Stimulated activated CD8-positive, alpha-beta memory T cell treated with anti-CD3 and anti-CD28 coated beads, Interleukin-7, amount 100 ng/mL, for 48 hours (primary cell): Measurements from ENCODE around the gene CTNNBIP1.

Source experiments
- DNase-seq, 2 donors: peaks; one replicate each; pipeline ENCODE4 v3.0.0-alpha.2; 2020; ENCODE audit warnings: low read depth in 1 of 2; ENCODE audit errors: extremely low read depth in 1 of 2

The CTNNBIP1 gene

DNA sequence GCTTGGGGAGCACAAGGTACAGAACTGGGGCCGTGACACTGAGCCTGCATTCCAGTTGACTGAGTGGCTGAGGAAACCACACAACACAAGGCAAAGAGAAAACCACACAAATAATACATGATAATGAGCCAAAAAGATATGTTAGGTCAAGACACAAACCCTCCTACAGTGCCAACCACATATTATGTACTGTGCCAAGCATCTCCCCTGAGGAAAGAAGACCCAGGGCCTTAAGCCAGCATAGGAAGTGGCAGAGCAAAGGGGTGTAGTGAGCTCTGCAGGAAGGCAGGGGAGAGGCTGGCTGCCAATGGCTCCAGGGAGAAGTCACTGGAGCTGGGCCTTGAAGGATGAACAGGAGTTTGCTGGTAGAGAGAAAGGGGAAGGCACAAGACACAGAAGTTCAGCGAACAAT is 28.2 kb downstream of the CTNNBIP1 start:
- no peak for DNase-seq

GRCh38 chr1:9878404-9878803 is 31.7 kb downstream of the CTNNBIP1 start:
- DNase-seq = no peak

- DNase-seq = no peak
Observed at GRCh38 chr1:9877962-9878361, 32.1 kb downstream of the CTNNBIP1 start.

GRCh38 chr1:9875636-9876000 is 34.5 kb downstream of the CTNNBIP1 start:
- no peak for DNase-seq

DNA sequence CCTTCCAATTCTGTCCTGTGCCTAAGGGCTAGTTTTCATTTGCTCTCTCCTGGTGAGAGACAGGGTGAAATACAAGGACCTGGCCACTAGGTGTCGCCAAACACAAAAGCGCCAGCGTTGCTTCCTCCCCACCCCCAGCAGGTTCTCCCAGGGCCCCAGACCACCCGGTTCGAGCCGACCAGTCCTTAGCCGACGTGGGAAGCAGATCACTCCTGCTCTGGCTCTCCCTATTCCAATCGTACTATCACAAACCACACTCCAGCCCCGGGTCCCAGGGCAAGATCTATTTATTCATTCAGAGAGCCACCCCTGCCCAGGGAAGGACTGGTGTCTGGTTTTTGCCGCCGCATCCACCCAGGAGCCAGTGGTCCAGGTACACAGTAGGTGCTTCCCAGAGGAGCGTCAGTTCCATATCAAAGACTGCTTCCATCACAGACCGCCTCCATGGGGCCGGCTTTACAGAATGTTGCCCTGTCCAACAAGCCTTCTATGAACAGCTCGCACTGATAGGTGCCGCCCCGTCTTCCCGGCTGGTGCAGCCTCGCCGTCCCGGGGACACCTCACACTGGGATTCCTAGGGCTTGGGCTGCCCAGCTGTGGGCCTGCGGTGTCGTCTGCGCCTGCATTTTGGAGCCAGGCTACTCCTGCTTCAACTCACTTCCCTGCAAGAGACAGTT is 35.0 kb downstream of the CTNNBIP1 start:
- peak; percentile 29 to 49 for DNase-seq

DNA sequence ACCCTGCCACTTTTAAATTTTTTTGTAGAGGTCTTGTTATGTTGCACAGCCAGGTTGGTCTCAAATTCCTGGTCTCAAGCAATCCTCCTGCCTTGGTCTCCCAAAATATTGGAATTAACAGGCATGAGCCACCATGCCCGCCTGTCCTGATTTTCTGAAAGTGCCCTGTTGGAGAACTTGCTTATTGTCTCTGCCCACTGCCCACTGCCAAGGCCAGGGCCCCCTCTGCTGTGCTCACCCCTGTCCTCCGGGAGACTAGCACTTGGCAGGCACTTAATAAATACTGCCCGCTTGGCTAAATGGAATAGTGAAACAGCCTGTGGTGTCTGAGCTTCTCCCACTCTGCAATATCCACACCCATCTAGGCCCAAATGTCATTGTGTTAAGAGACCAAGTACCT is 35.7 kb downstream of the CTNNBIP1 start:
- no peak for DNase-seq

DNA sequence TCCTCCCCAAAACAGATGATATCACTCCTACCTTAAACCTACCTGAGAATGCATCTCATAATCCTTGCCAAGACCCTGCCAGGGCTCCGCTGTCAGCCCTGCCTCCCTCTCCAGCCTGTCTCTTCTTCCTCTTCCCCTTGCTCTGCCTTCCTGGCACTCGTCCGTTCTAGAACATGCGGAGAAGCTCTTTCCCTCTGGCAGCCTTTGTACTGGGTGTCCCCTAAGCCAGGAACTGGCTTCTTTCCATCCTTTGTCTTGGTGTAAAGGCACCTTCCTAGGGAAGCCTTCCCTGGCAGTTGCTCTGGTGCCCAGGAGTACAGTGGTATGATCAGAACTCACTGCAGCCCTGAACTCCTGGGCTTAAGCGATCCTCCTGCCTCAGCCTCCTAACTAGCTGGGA is 36.1 kb downstream of the CTNNBIP1 start:
- DNase-seq = no peak

- DNase-seq = no peak
Observed at GRCh38 chr1:9873385-9873784, 36.7 kb downstream of the CTNNBIP1 start.

GRCh38 chr1:9872430-9873165 is 37.5 kb downstream of the CTNNBIP1 start:
- no peak for DNase-seq

DNA sequence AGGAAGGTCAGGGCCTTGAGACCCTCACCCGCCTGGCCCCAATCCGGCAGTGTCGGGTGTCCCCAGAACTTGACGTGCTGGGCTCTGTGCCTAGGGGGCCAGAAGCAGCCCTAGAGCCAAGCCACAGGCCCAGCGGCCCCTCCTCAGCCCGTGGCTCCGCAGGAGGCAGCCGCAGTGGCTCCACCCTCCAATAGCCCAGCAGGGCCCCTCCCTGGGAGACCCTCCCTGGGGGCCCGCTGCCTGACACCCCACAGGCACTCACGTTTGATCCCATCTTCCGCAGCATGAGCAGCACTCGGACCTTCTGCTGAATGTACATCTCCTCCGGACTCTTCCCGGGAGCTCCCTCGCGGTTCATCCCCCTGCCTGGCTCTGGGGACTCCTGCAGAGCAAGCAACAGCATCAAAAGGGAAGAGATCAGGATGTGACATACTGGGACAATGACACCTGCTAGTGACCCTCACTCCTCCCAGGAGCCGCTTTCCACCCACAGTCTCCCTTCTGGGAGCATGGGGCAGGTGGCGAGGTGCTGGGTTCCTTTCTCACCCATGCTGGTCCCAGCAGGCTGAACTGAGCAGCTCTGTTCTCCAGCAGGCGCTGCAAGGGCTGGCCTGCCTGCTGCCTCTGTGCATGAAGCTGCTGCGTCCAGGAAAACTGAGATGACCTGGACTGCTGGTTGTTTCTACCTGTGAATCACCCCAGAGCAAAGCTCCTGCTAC is 38.2 kb downstream of the CTNNBIP1 start:
- no peak for DNase-seq

DNA sequence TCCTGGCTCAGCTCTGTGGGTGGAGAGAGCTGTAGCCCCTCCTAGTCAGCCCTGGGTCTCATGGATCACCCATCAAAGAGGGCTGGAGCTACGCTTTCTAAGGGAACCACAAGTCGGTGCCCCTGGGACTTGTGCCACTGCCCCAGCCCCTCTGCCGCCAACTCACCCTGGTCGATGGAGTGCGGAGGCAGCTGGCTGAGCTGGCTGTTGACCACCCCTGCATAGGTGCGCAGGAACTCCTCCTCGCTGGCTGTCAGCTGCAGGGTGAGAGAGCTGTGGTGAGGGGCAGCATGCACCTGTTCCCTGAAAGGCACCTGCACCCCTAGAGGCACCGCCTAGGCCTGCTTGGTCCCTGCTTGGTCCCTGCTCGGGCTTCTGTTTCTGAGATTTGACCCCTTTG is 39.0 kb downstream of the CTNNBIP1 start:
- no peak for DNase-seq

- DNase-seq = no peak
Observed at GRCh38 chr1:9870572-9870971, 39.5 kb downstream of the CTNNBIP1 start.

DNA sequence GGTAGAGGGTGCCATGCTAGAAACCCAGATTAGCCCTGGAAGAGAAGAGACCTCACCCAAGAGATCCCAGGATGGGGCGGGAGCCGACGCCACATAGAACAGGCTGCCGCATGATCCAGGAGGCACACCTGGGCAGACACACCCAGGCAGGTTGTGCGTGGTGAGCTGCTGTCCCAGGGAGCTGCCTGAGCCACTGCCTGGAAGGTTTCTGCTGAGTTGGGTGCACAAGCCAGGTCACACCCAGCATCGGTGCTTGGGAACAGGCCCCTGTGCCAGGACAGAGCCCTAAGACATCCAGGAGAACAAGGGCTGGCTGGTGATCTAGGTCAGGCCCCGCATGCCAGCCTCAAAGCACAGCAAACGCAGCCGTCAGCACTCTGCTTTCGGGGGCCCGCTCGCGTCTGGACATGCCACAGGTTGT is 40.2 kb downstream of the CTNNBIP1 start:
- DNase-seq = no peak

- no peak for DNase-seq
Observed at GRCh38 chr1:9868244-9868590, 41.9 kb downstream of the CTNNBIP1 start.

GRCh38 chr1:9867408-9868243 is 42.4 kb downstream of the CTNNBIP1 start:
- DNase-seq = peak; percentile 60

GRCh38 chr1:9866836-9867235 is 43.2 kb downstream of the CTNNBIP1 start:
- DNase-seq = no peak

- DNase-seq = no peak
Observed at GRCh38 chr1:9865724-9866123, 44.3 kb downstream of the CTNNBIP1 start.

- DNase-seq = no peak
Observed at GRCh38 chr1:9863371-9863770, 46.7 kb downstream of the CTNNBIP1 start.

GRCh38 chr1:9861360-9861759 is 48.7 kb downstream of the CTNNBIP1 start:
- no peak for DNase-seq

GRCh38 chr1:9860887-9861286 is 49.2 kb downstream of the CTNNBIP1 start:
- no peak for DNase-seq
